K562 (cell line): Measurements from ENCODE around the gene KRT81. TPM values are rescaled to one million over a fixed set of nuclear protein-coding genes. Genes with fewer than 3 reads are reported as not detected.

Experiments
- CHAMP1 ChIP-seq: fragments of 450-650 bp; IDR thresholded peaks from 2 replicates; pipeline ENCODE4 v1.6.1; 2016; ENCODE audit warnings: mild to moderate bottlenecking
- PREB ChIP-seq: sonication (generic); formaldehyde crosslinking; IDR thresholded peaks from 2 replicates; pipeline ENCODE4 v1.8.1; 2023; ENCODE audit warnings: mild to moderate bottlenecking, missing genetic modification reagents
- ZNF277 ChIP-seq: fragments of 250-450 bp; sonication (Bioruptor Pico); IDR thresholded peaks from 2 replicates; pipeline ENCODE4 v1.8.0; 2022; ENCODE audit warnings: inconsistent platforms, mild to moderate bottlenecking, moderate library complexity, borderline replicate concordance
- polyA plus RNA-seq, 8 experiments: library from polyadenylated mRNA; depleted of rRNA in 4 of 8; stranded (reverse) in 5 of 8; unstranded in 3 of 8; fragments of >200 nt; fragmentation: Nextera tagmentation in 2 of 8; fragmentation: Illumina TruSeq in 1 of 8; extraction: Ambion mirVana in 2 of 8; extraction: Trizol in 1 of 8; gene quantifications; 2 replicates each; pipeline versions ENCODE4 v1.2.1 to v1.2.3, GENCODE V29; 2011 to 2014; ENCODE audit warnings: inconsistent platforms in 1 of 8, missing spikeins in 1 of 8
- total RNA-seq, 7 experiments: library from RNA; depleted of rRNA in 6 of 7; stranded (reverse); fragments of >200 nt in 6 of 7; fragmentation: Illumina TruSeq in 2 of 7; extraction: Trizol in 2 of 7; gene quantifications; 2 replicates each; pipeline versions ENCODE4 v1.2.1 to v1.2.3, GENCODE V29; 2011 to 2021; ENCODE audit warnings: low replicate concordance in 1 of 7

Gene KRT81
- total and polyA plus RNA-seq, 9 of the 15 experiments (the other 6 are each of a cell fraction or from before 2014, with no cell fraction given), result 0.27 TPM; not detected in 8

GRCh38 chr12:52238916-52239646 lies 52.3 kb downstream of the KRT81 start (continued):
- TF ChIP-seq CHAMP1 (no peak), PREB (no peak), ZNF277 (CRISPR knock-in tag) (no peak)
